Omental fat pad (tissue), 4 donors: ENCODE measurements around the gene PKNOX2. TPM values are rescaled to one million over a fixed set of nuclear protein-coding genes. Genes with fewer than 3 reads are reported as not detected.

Experiments
- ATAC-seq: fragments of 150-250 bp; one replicate; pipeline ENCODE4 v1.9.1; 2016; ENCODE audit warnings: mild to moderate bottlenecking, moderate library complexity; ENCODE audit not compliant: low FRiP score
- DNase-seq: peaks from one replicate; pipeline ENCODE4 v3.0.0-alpha.2; 2019; ENCODE audit warnings: low spot score
- total RNA-seq, 4 donors: library from RNA; depleted of rRNA; stranded (reverse); fragments of >200 nt; gene quantifications; one replicate each; pipeline ENCODE4 v1.1.0, GENCODE V29; 2016
- TF ChIP-seq, protein P1 (sequence below), 3 donors: fragments of 450-650 bp; IDR thresholded peaks; one replicate each; pipeline ENCODE4 v1.5.1; 2016 to 2017; ENCODE audit warnings: antibody characterized with exemption in 3 of 3, mild to moderate bottlenecking in 3 of 3, moderate library complexity in 2 of 3

The PKNOX2 gene
- total RNA-seq, 4 donors from 2014 or later: 0.19 to 2.7 (median 0.82) TPM

DNA sequence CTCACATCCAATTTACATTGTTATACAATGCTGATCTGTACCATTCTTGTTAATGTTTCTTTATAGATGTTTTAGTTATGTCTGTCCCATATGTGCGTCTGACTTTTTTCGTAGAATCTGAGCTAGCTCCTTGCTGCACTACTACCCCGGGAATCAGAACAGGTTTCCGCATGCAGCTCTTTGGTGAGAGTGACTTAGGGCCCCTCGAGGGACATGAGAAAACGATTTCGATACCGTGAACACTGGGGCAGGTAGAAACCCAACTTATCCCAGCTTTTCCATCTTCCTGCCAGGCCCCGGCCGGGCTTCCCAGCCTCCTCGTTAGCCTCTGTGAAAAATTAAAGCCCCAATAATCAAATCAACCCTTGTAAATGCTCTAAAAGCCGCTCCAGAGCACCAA lies 23.4 kb upstream of the PKNOX2 start:
- no peak for DNase-seq
- TF ChIP-seq, protein P1, sequence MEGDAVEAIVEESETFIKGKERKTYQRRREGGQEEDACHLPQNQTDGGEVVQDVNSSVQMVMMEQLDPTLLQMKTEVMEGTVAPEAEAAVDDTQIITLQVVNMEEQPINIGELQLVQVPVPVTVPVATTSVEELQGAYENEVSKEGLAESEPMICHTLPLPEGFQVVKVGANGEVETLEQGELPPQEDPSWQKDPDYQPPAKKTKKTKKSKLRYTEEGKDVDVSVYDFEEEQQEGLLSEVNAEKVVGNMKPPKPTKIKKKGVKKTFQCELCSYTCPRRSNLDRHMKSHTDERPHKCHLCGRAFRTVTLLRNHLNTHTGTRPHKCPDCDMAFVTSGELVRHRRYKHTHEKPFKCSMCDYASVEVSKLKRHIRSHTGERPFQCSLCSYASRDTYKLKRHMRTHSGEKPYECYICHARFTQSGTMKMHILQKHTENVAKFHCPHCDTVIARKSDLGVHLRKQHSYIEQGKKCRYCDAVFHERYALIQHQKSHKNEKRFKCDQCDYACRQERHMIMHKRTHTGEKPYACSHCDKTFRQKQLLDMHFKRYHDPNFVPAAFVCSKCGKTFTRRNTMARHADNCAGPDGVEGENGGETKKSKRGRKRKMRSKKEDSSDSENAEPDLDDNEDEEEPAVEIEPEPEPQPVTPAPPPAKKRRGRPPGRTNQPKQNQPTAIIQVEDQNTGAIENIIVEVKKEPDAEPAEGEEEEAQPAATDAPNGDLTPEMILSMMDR (IDR thresholded peaks at IDR 0.05): no peak
- ATAC-seq: no peak

- peak; percentile 81 for ATAC-seq
- DNase-seq: peak; percentile 56
- TF ChIP-seq, protein P1 (IDR thresholded peaks at IDR 0.05): peak in 2 of 3 donors; percentile 56 to 74
Measured at GRCh38 chr11:125141686-125142535, 22.6 kb upstream of the PKNOX2 start.

DNA sequence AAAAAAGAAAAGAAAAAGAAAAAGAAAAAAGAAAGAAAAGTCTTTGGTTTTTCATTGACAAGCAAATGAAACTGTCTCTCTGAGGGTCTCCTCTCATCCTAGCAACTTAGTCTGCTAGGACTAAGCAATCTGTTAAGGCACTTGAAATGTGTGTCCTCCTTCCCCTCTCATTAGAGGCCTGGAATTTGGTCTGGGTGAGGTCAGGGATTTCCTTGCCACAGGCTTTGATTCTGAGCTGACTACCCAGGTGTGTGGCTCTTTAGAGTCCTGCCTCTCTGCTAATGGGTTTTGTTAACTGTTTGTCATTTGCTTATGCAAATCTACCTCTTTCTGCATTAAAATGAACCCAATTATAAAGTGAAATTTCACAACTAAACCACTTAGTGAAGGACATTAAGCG lies 18.3 kb upstream of the PKNOX2 start:
- no peak for ATAC-seq
- DNase-seq: no peak
- TF ChIP-seq, protein P1 (IDR thresholded peaks at IDR 0.05): no peak

DNA sequence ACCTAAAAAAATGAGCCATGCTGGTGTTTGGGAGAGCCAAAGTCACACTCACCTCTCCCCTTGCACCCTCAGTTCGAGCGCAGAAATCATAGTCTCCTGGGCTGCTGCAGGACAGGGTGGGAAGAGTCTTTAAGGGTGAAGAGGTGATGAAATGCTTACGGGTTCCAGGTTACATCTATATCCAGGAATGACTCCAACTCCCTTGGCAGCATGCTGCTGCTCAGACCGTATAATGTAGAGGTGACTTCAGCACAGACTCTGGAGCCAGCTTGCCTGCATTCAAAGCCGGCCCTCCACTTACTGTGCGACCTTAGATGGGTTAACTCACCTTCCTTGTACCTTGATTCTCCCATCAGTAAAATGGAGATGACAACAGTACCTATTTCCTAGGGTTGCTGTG lies 17.3 kb upstream of the PKNOX2 start:
- TF ChIP-seq, protein P1 (IDR thresholded peaks at IDR 0.05): no peak
- ATAC-seq (no peak), DNase-seq (no peak)

DNA sequence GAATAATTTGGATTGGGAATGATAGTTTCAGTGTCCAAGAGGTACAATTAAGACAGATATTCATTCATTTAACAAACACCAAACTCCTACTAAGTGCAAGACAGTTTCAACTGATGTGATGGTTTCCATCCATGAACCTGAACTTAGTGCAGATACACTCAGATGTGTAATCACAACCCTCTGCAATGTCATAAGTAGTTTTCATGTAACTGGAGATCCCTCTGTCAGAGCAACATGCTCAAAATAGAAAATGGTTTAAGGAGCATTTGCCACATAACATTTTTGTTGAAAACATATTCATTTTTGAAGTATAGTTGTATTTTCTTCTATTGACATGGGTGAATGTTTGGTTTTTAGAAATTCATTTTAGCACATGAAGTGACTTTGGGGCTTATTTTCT lies 16.5 kb upstream of the PKNOX2 start:
- TF ChIP-seq, protein P1 (IDR thresholded peaks at IDR 0.05): no peak
- ATAC-seq (no peak), DNase-seq (no peak)

- TF ChIP-seq, protein P1 (IDR thresholded peaks at IDR 0.05): no peak
- DNase-seq: no peak
- ATAC-seq: no peak
Measured at GRCh38 chr11:125148743-125149142, 15.8 kb upstream of the PKNOX2 start.

GRCh38 chr11:125153837-125154236 lies 10.7 kb upstream of the PKNOX2 start:
- DNase-seq (no peak), ATAC-seq (no peak)
- TF ChIP-seq, protein P1 (IDR thresholded peaks at IDR 0.05): no peak
